Activated naive CD4-positive, alpha-beta T cell treated with anti-CD3 and anti-CD28 coated beads for 36 hours (primary cell): ENCODE results near the gene CERS6. TPM values are rescaled to one million over a fixed set of nuclear protein-coding genes. Genes with fewer than 3 reads are reported as not detected.

ENCODE experiments used
- CTCF ChIA-PET: fragments of 350-600 bp; sonication (Branson Sonifier 250); formaldehyde crosslinking; loops from one replicate; lab custom pipeline; 2021; ENCODE audit warnings: antibody characterized with exemption; lab: Charles Lee
- DNase-seq: peaks from one replicate; pipeline ENCODE4 v3.0.0-alpha.2; 2020
- H3K27ac Mint-ChIP-seq: one replicate; pipeline ENCODE4 v1.8.0; 2021; ENCODE audit warnings: mild to moderate bottlenecking, mixed read lengths
- H3K27me3 Mint-ChIP-seq: one replicate; pipeline ENCODE4 v1.8.0; 2021; ENCODE audit warnings: low read depth, mixed read lengths
- H3K36me3 Mint-ChIP-seq: one replicate; pipeline ENCODE4 v1.8.0; 2021; ENCODE audit warnings: low read depth, mixed read lengths
- H3K4me1 Mint-ChIP-seq: one replicate; pipeline ENCODE4 v1.8.0; 2021; ENCODE audit warnings: low read depth, mixed read lengths
- H3K4me3 Mint-ChIP-seq: one replicate; pipeline ENCODE4 v1.8.0; 2021; ENCODE audit warnings: mild to moderate bottlenecking, moderate library complexity, mixed read lengths
- H3K9me3 Mint-ChIP-seq: one replicate; pipeline ENCODE4 v1.8.0; 2021; ENCODE audit warnings: mixed read lengths
- intact Hi-C: fragments of 100-400 bp; cut with micrococcal nuclease; formaldehyde crosslinking; loops from one replicate; pipeline ENCODE4 v1.15.1; 2023
- total RNA-seq, 2 experiments: library from RNA; stranded (reverse); gene quantifications; one replicate each; pipeline ENCODE4 v1.2.3, GENCODE V29; 2021

CERS6 gene
- total RNA-seq, 2 experiments from 2014 or later: 9.7 to 10.0 TPM

- Mint-ChIP-seq H3K9me3 (no peaks in the 10 kb centered on the region), H3K4me3 (no peak overlapping the region), H3K27ac (no peak overlapping the region), H3K36me3 (no peaks in the 10 kb centered on the region), H3K4me1 (peaks cover 41% of the 10 kb centered on the region), H3K27me3 (no peaks in the 10 kb centered on the region)
- intact Hi-C loops: no loop called here
- no peak for DNase-seq
- CTCF ChIA-PET: no interaction called here
These were observed 24.6 kb upstream of the CERS6 start for GRCh38 chr2:168431301-168432024.

DNA sequence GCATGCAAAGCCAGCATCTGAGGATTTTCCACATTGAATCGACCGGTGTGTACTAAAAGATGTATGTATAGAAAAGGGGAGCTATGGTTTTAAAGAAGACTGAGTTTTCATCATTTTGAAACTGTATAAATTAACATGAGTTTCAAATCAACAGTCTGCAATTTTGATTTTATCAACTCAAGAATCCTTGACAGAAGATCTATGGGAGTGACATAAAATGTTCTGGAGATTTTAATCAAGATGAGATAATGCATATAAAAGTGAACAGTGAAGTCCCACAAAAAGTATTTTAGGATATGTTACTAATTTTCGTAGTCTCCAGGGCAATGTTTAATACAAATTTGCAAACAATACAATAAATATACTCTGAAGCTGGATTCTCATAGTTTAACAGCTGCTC, 24.0 kb upstream of the CERS6 start:
- no peak overlapping the region for H3K27ac Mint-ChIP-seq
- no peaks in the 10 kb centered on the region for H3K36me3 Mint-ChIP-seq
- peaks cover 41% of the 10 kb centered on the region for H3K4me1 Mint-ChIP-seq
- no peak overlapping the region for H3K4me3 Mint-ChIP-seq
- H3K27me3 Mint-ChIP-seq: no peaks in the 10 kb centered on the region
- CTCF ChIA-PET: interaction anchor here (1.2 kb wide), 1 partner anchor 63 kb away, joined by 3 read pairs; no protein-coding TSS in a partner anchor
- intact Hi-C loops: no loop called here
- H3K9me3 Mint-ChIP-seq: no peaks in the 10 kb centered on the region
- no peak for DNase-seq

- intact Hi-C loops: loop anchor here (1.0 kb wide), 2 partner anchors 24 to 58 kb away; partner anchors contain the start of gene CERS6
- CTCF ChIA-PET: interaction anchor here (1.2 kb wide), 1 partner anchor 62 kb away, joined by 3 read pairs; no protein-coding TSS in a partner anchor
- no peaks in the 10 kb centered on the region for H3K36me3 Mint-ChIP-seq
- no peaks in the 10 kb centered on the region for H3K27me3 Mint-ChIP-seq
- H3K4me3 Mint-ChIP-seq: no peak overlapping the region
- H3K27ac Mint-ChIP-seq: peak overlapping the region; percentile 25
- DNase-seq: peak; percentile 46
- no peaks in the 10 kb centered on the region for H3K9me3 Mint-ChIP-seq
- H3K4me1 Mint-ChIP-seq: peaks cover 42% of the 10 kb centered on the region
These were observed 23.4 kb upstream of the CERS6 start for GRCh38 chr2:168432565-168433186.

DNA sequence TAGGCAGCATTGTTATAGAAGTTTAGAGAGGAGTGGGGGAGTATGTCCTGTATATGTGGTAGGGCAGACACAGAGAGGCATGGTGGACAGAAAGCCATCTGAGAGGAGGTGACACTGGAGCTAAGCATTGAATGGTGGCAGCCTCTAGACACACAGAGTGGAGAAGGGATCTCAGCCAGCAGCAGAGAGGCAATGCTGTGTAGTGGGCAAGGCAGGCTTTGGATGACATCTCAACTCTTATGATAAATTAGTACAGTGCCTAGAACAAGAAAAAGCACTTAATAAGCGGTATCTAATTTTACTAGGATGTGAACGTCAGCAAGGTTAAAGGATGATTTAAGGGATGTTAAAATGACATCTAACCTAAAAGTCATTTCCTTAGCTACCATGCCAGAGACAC, 22.5 kb upstream of the CERS6 start:
- no peak overlapping the region for H3K27ac Mint-ChIP-seq
- H3K4me3 Mint-ChIP-seq: no peak overlapping the region
- H3K4me1 Mint-ChIP-seq: peaks cover 42% of the 10 kb centered on the region
- intact Hi-C loops: loop anchor here (1.0 kb wide), 2 partner anchors 23 to 57 kb away; partner anchors contain the start of gene CERS6
- no peaks in the 10 kb centered on the region for H3K27me3 Mint-ChIP-seq
- DNase-seq: no peak
- no peaks in the 10 kb centered on the region for H3K9me3 Mint-ChIP-seq
- H3K36me3 Mint-ChIP-seq: no peaks in the 10 kb centered on the region
- CTCF ChIA-PET: interaction anchor here (0.6 to 1.4 kb wide), 3 partner anchors 13 to 666 kb away, joined by 3 to 4 read pairs (median 3); no protein-coding TSS in a partner anchor

DNA sequence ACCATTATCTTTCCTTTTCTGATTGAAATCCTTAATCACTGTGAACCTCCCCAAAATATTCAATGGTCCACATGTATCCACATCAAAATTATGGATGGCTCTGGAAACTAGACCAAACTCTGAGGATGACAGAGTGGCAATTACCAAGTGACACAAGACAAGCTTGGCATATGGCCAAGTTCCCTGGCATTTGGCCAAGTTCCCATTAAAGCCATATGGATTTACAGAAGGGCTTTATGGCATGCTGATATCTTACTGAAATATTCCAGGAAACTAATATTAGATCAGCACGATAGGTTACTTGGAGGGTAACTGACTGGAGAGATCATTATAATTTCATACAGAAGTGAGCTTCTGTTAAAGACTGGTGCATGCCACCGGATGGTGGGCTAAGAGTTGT, 21.9 kb upstream of the CERS6 start:
- no peak overlapping the region for H3K27ac Mint-ChIP-seq
- CTCF ChIA-PET: interaction anchor here (0.6 to 1.6 kb wide), 4 partner anchors 12 to 666 kb away, joined by 3 to 5 read pairs (median 4); no protein-coding TSS in a partner anchor

GRCh38 chr2:168436840-168437239, 19.2 kb upstream of the CERS6 start:
- Mint-ChIP-seq H3K27me3 (no peaks in the 10 kb centered on the region), H3K4me3 (no peak overlapping the region), H3K4me1 (peaks cover 47% of the 10 kb centered on the region), H3K36me3 (no peaks in the 10 kb centered on the region), H3K9me3 (no peaks in the 10 kb centered on the region), H3K27ac (no peak overlapping the region)
- CTCF ChIA-PET: interaction anchor here (0.6 to 1.2 kb wide), 2 partner anchors 90 to 301 kb away, joined by 4 to 5 read pairs; no protein-coding TSS in a partner anchor
- no peak for DNase-seq
- intact Hi-C loops: no loop called here

More for the DNA sequence above, 21.9 kb upstream of the CERS6 start:
- H3K4me3 Mint-ChIP-seq: no peak overlapping the region
- H3K36me3 Mint-ChIP-seq: no peaks in the 10 kb centered on the region
- peaks cover 43% of the 10 kb centered on the region for H3K4me1 Mint-ChIP-seq
- no peaks in the 10 kb centered on the region for H3K27me3 Mint-ChIP-seq
- intact Hi-C loops: no loop called here
- no peaks in the 10 kb centered on the region for H3K9me3 Mint-ChIP-seq
- no peak for DNase-seq

DNA sequence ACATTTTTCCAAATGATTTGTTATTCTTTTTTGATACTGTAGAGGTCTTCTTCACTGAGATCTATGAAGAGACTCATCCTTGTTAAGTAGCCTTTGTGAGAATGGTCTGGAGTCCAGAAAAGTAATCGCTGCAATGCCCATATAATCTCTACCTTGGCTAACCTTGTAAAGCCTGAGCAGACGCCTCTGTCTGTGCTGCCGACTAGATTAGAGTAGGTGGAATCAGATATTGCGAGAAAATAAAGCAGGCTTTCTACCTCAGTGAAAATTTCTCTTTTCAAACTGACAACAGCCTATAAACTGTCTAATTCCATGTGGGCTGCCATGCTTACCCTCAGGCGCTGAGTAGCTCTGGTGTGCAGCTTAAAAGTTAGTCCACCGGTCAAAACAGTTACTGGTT, 17.5 kb upstream of the CERS6 start:
- Mint-ChIP-seq H3K27ac (no peak overlapping the region), H3K9me3 (no peaks in the 10 kb centered on the region), H3K4me3 (no peak overlapping the region), H3K36me3 (no peaks in the 10 kb centered on the region), H3K27me3 (no peaks in the 10 kb centered on the region), H3K4me1 (peaks cover 34% of the 10 kb centered on the region)
- CTCF ChIA-PET: interaction anchor here (0.7 kb wide), 1 partner anchor 267 kb away, joined by 4 read pairs; no protein-coding TSS in a partner anchor
- intact Hi-C loops: no loop called here
- DNase-seq: no peak

- peaks cover 30% of the 10 kb centered on the region for H3K4me1 Mint-ChIP-seq
- CTCF ChIA-PET: interaction anchor here (0.9 kb wide), 1 partner anchor 11 kb away, joined by 3 read pairs; no protein-coding TSS in a partner anchor
- no peak for DNase-seq
- H3K27me3 Mint-ChIP-seq: no peaks in the 10 kb centered on the region
- H3K36me3 Mint-ChIP-seq: no peaks in the 10 kb centered on the region
- intact Hi-C loops: no loop called here
- H3K27ac Mint-ChIP-seq: no peak overlapping the region
- H3K4me3 Mint-ChIP-seq: no peak overlapping the region
- H3K9me3 Mint-ChIP-seq: peaks cover 2% of the 10 kb centered on the region
These were observed 16.5 kb upstream of the CERS6 start for GRCh38 chr2:168439536-168439935.

DNA sequence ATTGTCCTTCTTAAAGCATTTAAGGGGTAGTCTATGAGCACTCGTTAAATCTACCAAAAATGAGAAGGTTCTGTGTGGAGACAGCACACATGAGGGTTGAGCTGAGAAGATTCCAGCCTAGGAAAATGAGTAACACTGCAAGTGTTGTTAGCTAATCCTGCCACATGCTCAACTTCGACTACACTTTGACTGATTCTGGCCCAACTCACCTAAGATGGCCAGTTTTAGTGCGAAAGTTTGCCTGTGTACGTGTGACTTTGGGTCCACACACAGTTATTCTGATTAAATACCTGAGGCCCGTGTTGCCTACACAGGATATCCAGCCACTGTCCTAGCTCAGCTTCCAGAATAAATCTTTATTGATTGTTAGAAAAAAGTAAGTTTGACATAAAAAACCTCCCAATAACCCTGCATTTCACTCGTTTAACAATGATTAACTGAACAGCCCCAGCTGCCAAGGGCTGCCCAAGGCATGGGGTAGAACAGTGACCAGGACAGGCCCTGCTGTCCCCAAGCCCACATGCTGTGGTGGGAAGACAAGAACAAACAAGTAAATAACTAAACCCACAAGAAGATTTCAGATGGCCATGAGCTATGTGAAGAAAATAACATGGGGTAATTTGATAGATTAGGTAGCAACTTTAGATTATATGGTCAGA, 14.7 kb upstream of the CERS6 start:
- DNase-seq: no peak
- Mint-ChIP-seq H3K36me3 (peaks cover 4% of the 10 kb centered on the region), H3K27me3 (no peaks in the 10 kb centered on the region), H3K4me3 (no peak overlapping the region), H3K9me3 (peaks cover 10% of the 10 kb centered on the region), H3K4me1 (peaks cover 24% of the 10 kb centered on the region), H3K27ac (no peak overlapping the region)
- intact Hi-C loops: loop anchor here (5.0 kb wide), 1 partner anchor 246 kb away; no protein-coding TSS in a partner anchor
- CTCF ChIA-PET: interaction anchor here (0.8 to 1.1 kb wide), 2 partner anchors 11 to 323 kb away, joined by 3 read pairs; no protein-coding TSS in a partner anchor

- CTCF ChIA-PET: no interaction called here
- Mint-ChIP-seq H3K4me1 (peaks cover 24% of the 10 kb centered on the region), H3K9me3 (peaks cover 10% of the 10 kb centered on the region), H3K27ac (no peak overlapping the region), H3K36me3 (peaks cover 4% of the 10 kb centered on the region), H3K27me3 (no peaks in the 10 kb centered on the region), H3K4me3 (no peak overlapping the region)
- intact Hi-C loops: loop anchor here (5.0 kb wide), 1 partner anchor 243 kb away; no protein-coding TSS in a partner anchor
- no peak for DNase-seq
These were observed 12.3 kb upstream of the CERS6 start for GRCh38 chr2:168443818-168444217.

DNA sequence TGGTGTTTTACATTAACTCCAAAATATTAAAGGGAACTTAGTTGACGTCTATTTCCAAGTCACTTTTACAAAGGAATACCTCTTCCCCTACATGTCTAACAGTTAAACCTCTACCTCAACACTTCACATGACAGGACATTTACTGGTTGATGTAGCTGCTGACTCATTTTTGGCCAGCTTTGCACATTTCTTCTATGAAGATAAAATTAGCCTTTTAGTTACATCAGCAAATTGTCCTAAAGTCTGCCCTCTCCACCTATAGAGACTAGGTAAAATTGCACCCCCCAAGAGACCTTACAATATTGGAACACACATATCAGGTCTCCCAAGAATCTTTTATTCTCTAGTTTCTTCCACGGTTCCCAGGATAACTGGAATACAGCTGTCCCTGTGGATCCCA, 10.1 kb upstream of the CERS6 start:
- H3K27ac Mint-ChIP-seq: no peak overlapping the region
- H3K27me3 Mint-ChIP-seq: no peaks in the 10 kb centered on the region
- no peak for DNase-seq
- CTCF ChIA-PET: interaction anchor here (1.1 kb wide), 1 partner anchor 12 kb away, joined by 3 read pairs; no protein-coding TSS in a partner anchor
- intact Hi-C loops: no loop called here
- H3K4me3 Mint-ChIP-seq: no peak overlapping the region
- peaks cover 28% of the 10 kb centered on the region for H3K4me1 Mint-ChIP-seq
- H3K9me3 Mint-ChIP-seq: peaks cover 10% of the 10 kb centered on the region
- peaks cover 4% of the 10 kb centered on the region for H3K36me3 Mint-ChIP-seq

GRCh38 chr2:168448980-168449379, 7.1 kb upstream of the CERS6 start:
- Mint-ChIP-seq H3K4me3 (no peak overlapping the region), H3K9me3 (peaks cover 10% of the 10 kb centered on the region), H3K36me3 (peaks cover 4% of the 10 kb centered on the region), H3K4me1 (peaks cover 30% of the 10 kb centered on the region), H3K27me3 (no peaks in the 10 kb centered on the region), H3K27ac (no peak overlapping the region)
- intact Hi-C loops: no loop called here
- no peak for DNase-seq
- CTCF ChIA-PET: no interaction called here
